AG10803 (cell line): ENCODE results near the gene UGT3A2.
"Not testable (repeated sequence)": the region's sequence is repeated elsewhere in the genome, so short reads cannot be mapped to it uniquely, and the experiment has no call there.

ENCODE experiments used
- DNase-seq: peaks from one replicate; pipeline ENCODE4 v3.0.0; 2010; ENCODE audit warnings: low read depth
- H3K4me3 ChIP-seq: 2 replicates; pipeline ENCODE4 v1.5.1; 2011; ENCODE audit warnings: mild to moderate bottlenecking, low read length, control low read depth
- TF ChIP-seq, protein P1 (sequence below): conservative IDR thresholded peaks from 2 replicates; pipeline ENCODE4 v1.5.1; 2011; ENCODE audit warnings: mild to moderate bottlenecking, low read length, control low read depth, inconsistent platforms

UGT3A2 gene

DNA sequence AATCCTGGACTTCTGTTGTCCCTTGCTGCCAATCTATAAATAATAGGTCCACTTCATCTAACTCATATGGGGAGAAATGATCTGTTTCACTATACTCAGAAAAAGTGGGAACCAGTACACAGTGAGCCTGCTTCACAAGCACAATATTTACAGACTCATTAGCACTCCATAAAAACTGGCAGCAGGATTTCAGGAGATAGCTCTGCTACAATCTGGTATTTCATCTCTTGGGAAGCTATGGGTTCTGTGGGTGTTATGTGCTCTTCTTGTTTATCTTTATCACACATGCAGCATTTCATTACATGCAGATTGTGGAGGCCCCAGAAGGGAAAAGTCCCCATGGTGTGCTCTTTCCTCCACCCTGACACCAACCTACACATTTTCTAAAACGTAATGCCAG lies 33.2 kb downstream of the UGT3A2 start:
- no peak overlapping the region for H3K4me3 ChIP-seq
- TF ChIP-seq, protein P1, sequence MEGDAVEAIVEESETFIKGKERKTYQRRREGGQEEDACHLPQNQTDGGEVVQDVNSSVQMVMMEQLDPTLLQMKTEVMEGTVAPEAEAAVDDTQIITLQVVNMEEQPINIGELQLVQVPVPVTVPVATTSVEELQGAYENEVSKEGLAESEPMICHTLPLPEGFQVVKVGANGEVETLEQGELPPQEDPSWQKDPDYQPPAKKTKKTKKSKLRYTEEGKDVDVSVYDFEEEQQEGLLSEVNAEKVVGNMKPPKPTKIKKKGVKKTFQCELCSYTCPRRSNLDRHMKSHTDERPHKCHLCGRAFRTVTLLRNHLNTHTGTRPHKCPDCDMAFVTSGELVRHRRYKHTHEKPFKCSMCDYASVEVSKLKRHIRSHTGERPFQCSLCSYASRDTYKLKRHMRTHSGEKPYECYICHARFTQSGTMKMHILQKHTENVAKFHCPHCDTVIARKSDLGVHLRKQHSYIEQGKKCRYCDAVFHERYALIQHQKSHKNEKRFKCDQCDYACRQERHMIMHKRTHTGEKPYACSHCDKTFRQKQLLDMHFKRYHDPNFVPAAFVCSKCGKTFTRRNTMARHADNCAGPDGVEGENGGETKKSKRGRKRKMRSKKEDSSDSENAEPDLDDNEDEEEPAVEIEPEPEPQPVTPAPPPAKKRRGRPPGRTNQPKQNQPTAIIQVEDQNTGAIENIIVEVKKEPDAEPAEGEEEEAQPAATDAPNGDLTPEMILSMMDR, result no peak
- no peak for DNase-seq

DNA sequence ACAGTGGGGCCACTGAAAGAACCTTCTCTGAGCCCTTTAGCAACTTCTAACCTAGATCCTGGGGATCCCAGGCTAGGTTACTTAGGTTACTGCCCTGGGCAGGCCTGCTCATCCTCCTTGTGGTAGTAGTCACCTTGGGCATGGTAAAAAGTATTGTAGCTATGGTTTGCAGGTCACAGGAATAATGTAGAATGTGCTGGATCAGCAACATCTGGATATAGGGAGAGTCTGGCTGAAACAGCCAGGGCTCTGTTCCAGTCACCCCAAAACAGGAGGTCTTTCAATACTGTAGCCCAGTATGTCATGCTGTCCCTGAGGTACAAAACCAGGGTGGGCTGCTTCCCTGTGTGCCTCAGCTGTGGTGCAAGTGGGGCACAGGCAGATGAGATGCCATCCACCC lies 33.6 kb downstream of the UGT3A2 start:
- TF ChIP-seq, protein P1, result no peak
- H3K4me3 ChIP-seq, result no peak overlapping the region
- no peak for DNase-seq

DNA sequence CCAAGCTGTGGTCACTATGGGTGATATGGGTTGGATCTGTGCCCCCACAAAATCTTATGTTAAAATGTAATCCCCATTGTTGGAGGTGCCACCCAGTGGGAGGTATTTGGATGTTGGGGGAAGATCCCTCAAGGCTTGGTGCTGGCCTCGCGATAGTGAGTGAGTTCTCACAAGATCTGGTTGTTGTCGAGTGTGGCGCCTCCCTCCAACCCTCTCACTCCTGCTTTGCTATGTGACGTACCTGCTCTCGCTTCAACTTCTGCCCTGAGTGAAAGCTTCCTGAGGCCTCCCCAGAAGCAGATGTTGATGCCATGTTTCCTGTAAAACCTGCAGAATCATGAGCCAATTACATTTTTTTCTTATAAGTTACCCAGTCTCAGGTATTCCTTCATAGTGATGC lies 35.5 kb downstream of the UGT3A2 start:
- TF ChIP-seq, protein P1, result no peak
- no peak for DNase-seq
- no peak overlapping the region for H3K4me3 ChIP-seq

DNA sequence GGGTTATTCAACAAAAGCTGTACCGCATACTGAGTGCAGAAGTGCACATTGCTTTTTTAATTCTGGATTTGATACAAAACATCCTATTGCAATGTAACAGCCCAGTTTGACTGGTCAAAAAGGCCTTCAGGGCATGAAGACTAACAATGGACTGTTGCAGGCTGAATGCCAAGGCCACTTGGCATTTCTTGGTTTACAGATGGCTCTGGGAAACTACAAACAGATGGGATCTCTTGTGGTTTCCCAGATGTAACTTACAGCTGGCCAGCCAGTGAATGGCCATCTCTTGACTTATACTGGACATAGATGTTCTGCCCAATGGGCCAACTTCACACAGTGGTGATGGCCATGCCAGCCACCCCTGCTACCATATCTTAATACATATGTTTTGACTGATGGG lies 36.8 kb downstream of the UGT3A2 start:
- H3K4me3 ChIP-seq, result no peak overlapping the region
- peak; percentile 2 for DNase-seq
- TF ChIP-seq, protein P1, result no peak

DNA sequence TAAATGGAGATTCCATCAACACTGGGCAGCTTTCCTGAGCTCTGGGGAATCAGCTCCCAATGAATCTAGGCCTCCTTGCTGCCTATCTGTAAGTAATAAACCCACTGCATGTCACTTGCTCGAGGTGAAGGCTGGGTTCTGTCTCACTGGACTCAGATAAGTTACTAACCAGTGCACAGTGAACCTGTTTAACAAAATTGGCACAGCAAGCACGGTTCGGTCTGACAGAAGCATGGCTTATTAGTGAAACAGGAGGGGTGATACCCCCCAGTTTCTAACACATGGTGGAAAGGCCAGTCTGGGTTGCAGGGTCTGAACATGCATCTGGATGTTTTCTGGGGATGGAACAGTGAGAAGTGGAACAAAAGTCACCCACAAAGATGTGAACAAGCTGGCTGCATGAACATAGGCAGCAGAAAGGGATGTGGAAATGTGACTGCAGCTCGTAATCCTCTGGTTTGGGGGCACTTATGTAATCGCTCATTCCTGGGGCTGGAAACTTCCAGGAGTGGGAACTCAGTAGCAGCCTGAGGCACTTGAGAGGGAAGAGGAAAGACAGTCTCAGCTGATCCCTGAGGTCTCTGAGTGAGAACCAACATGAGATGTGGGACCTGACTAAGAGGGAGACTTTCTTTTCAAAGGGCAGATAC lies 37.7 kb downstream of the UGT3A2 start:
- peak; percentile 1 for DNase-seq
- TF ChIP-seq, protein P1, result no peak
- no peak overlapping the region for H3K4me3 ChIP-seq

DNA sequence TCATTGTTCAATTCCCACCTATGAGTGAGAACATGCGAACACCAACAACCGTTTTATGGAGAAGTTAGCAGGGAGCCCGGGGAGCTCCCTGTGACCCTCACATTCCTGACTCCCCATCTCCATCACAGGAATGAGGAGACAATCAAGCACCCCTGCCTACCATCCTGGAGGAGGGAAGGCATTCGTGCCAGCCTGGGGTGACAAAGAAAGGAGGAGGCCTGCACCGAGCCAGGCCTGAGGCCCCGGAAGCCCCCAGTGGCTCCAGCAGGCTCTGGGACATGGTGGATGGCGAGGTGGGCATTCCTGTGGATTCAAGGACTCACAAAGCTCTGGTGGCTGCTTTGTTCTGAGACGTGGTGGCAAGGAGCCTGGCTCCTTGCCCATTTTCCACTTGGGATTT lies 39.0 kb downstream of the UGT3A2 start:
- no peak for DNase-seq
- H3K4me3 ChIP-seq, result no peak overlapping the region
- TF ChIP-seq, protein P1, result no peak

DNA sequence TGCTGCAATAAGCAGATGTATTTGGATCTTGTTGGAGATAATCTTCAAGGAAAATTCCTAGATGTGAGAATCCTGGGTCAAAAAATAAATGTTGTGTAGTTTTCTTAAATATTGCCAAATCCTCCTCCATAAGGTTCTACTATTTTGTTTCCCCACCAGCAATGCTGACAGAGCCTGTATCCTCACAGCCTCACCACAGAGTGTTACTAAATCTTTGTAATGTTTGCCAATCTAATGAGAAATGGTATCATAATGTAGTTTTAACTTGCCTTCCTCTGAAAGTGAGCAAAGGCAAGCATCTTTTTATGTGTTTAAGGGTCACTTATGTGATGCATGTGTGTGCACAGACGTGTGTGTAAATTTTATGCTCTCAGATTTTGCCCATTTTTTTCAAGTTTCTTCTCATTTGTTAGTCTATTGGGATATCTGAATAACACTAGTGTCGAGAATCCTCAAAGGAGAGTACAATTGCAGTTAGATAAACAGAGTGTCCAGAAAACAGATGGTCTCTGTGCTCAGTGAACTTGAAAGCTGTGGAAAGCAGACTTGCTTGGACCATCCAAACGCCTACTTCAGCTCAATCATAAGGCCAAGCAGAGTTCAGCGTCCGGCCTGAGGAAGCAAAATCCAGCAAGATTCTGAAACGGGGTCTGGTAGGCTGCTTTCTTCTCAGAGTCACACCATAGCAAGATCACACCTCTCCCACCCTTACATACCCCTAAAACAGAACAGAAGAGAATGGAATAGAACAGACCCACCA lies 39.8 kb downstream of the UGT3A2 start:
- TF ChIP-seq, protein P1, result no peak
- no peak for DNase-seq
- H3K4me3 ChIP-seq, result no peak overlapping the region

DNA sequence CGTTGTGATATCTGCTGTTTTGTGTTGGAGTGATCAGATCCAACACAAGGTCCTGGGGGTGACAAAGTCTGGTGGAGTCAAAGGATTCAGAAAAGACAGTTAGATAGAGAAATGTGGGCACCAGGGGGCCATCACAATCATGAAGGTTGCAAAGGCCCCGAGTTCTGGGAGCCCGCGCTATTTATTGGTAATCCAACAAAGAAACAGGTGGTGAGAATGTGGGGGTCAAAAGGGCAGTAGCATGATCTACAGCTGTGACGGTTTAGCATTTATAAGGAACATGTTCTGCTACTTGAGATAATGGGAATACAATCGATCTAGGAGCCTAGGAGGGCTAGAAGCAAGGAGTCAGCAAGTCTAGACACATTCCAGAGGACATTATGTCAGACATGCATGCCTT lies 44.4 kb downstream of the UGT3A2 start:
- not testable (repeated sequence) for H3K4me3 ChIP-seq, DNase-seq

DNA sequence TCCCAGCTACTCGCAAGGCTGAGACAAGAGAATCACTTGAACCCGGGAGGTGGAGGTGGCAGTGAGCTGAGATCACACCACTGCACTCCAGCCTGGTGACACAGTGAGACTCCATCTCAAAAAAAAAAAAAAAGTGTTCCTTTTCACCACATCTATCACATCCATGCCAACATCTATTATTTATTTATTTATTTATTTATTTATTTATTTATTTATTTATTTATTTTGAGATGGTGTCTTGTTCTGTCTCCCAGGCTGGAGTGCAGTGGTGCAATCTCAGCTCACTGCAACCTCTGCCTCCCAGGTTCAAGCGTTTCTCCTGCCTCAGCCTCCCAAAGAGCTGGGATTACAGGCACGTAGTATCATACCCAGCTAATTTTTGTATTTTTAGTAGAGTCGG lies 47.1 kb downstream of the UGT3A2 start:
- DNase-seq, H3K4me3 ChIP-seq: not testable (repeated sequence)
